HepG2 (cell line): ENCODE results near the gene S1PR5. TPM values are rescaled to one million over a fixed set of nuclear protein-coding genes. Genes with fewer than 3 reads are reported as not detected.

Source experiments
- ATF4 ChIP-seq, 2 experiments: fragments of 450-650 bp in 1 of 2; sonication (generic) in 1 of 2; formaldehyde crosslinking; IDR thresholded peaks; 2 replicates each; pipeline versions ENCODE4 v1.5.0 to v1.8.0; 2020 to 2022; ENCODE audit warnings: mild to moderate bottlenecking in 1 of 2, missing genetic modification reagents in 1 of 2
- BCL3 ChIP-seq: sonication (generic); formaldehyde crosslinking; IDR thresholded peaks from 2 replicates; pipeline ENCODE4 v1.5.1; 2020; ENCODE audit warnings: mild to moderate bottlenecking, missing genetic modification reagents, moderate library complexity
- CAMTA2 ChIP-seq: sonication (generic); formaldehyde crosslinking; IDR thresholded peaks from 2 replicates; pipeline ENCODE4 v1.4.0; 2020; ENCODE audit warnings: mild to moderate bottlenecking, missing genetic modification reagents, borderline replicate concordance
- CEBPB ChIP-seq: IDR thresholded peaks from 2 replicates; pipeline ENCODE4 v1.6.1; 2011; ENCODE audit warnings: low read depth, low read length, improper control_type of control experiment, borderline replicate concordance
- FOXK2 ChIP-seq: fragments of 450-650 bp; IDR thresholded peaks from 2 replicates; pipeline ENCODE4 v1.6.1; 2016
- HBP1 ChIP-seq: IDR thresholded peaks from 2 replicates; pipeline ENCODE4 v1.6.1; 2016; ENCODE audit warnings: low read depth, control low read depth
- KDM5B ChIP-seq: sonication (generic); formaldehyde crosslinking; IDR thresholded peaks from 2 replicates; pipeline ENCODE4 v1.4.0; 2020; ENCODE audit warnings: missing genetic modification reagents, mild to moderate bottlenecking, borderline replicate concordance
- KDM6A ChIP-seq: IDR thresholded peaks from 2 replicates; pipeline ENCODE4 v1.6.1; 2016; ENCODE audit warnings: low read depth
- MAFG ChIP-seq: sonication (generic); formaldehyde crosslinking; IDR thresholded peaks from 2 replicates; pipeline ENCODE4 v1.5.1; 2020; ENCODE audit warnings: mild to moderate bottlenecking, missing genetic modification reagents
- MEIS1 ChIP-seq: sonication (generic); formaldehyde crosslinking; IDR thresholded peaks from 2 replicates; pipeline ENCODE4 v1.9.0; 2021; ENCODE audit warnings: mild to moderate bottlenecking, missing genetic modification reagents, moderate library complexity, borderline replicate concordance
- ONECUT2 ChIP-seq: sonication (generic); formaldehyde crosslinking; IDR thresholded peaks from 2 replicates; pipeline ENCODE4 v1.4.0; 2020; ENCODE audit warnings: missing genetic modification reagents
- RFXANK ChIP-seq: IDR thresholded peaks from 2 replicates; pipeline ENCODE4 v1.6.1; 2016
- SIX1 ChIP-seq: sonication (generic); formaldehyde crosslinking; IDR thresholded peaks from 2 replicates; pipeline ENCODE4 v1.4.0; 2020; ENCODE audit warnings: missing genetic modification reagents, borderline replicate concordance
- SSRP1 ChIP-seq: IDR thresholded peaks from 2 replicates; pipeline ENCODE4 v1.6.1; 2016; ENCODE audit warnings: control low read depth
- SYNCRIP ChIP-seq: fragments of 200-400 bp; formaldehyde crosslinking; IDR thresholded peaks from 2 replicates; pipeline ENCODE4 v1.6.1; 2018; ENCODE audit warnings: mild to moderate bottlenecking, low read depth, low read length; ENCODE audit not compliant: insufficient read depth
- TOE1 ChIP-seq: sonication (generic); formaldehyde crosslinking; IDR thresholded peaks from 2 replicates; pipeline ENCODE4 v1.4.0; 2020; ENCODE audit warnings: mild to moderate bottlenecking, missing genetic modification reagents
- TP53 ChIP-seq: sonication (generic); formaldehyde crosslinking; conservative IDR thresholded peaks from 2 replicates; pipeline ENCODE4 v1.4.0; 2020; ENCODE audit warnings: missing genetic modification reagents
- YEATS2 ChIP-seq: sonication (generic); formaldehyde crosslinking; IDR thresholded peaks from 2 replicates; pipeline ENCODE4 v1.4.0; 2020; ENCODE audit warnings: missing genetic modification reagents, borderline replicate concordance
- ZNF10 ChIP-seq: sonication (generic); formaldehyde crosslinking; IDR thresholded peaks from 2 replicates; pipeline ENCODE4 v1.4.0; 2020; ENCODE audit warnings: mild to moderate bottlenecking, low read depth, missing genetic modification reagents, borderline replicate concordance
- ZNF143 ChIP-seq: sonication (generic); formaldehyde crosslinking; IDR thresholded peaks from 2 replicates; pipeline ENCODE4 v1.4.0; 2020; ENCODE audit warnings: missing genetic modification reagents
- ZNF350 ChIP-seq: sonication (generic); formaldehyde crosslinking; IDR thresholded peaks from 2 replicates; pipeline ENCODE4 v1.4.0; 2020; ENCODE audit warnings: mild to moderate bottlenecking, low read depth, missing genetic modification reagents, borderline replicate concordance
- ZNF691 ChIP-seq: sonication (generic); formaldehyde crosslinking; IDR thresholded peaks from 2 replicates; pipeline ENCODE4 v1.4.0; 2020; ENCODE audit warnings: missing genetic modification reagents, low read depth, mild to moderate bottlenecking, borderline replicate concordance
- ZNF713 ChIP-seq: sonication (generic); formaldehyde crosslinking; IDR thresholded peaks from 2 replicates; pipeline ENCODE4 v1.4.0; 2020; ENCODE audit warnings: mild to moderate bottlenecking, missing genetic modification reagents
- ZNF781 ChIP-seq: sonication (generic); formaldehyde crosslinking; IDR thresholded peaks from 2 replicates; pipeline ENCODE4 v1.5.1; 2020; ENCODE audit warnings: borderline replicate concordance, mild to moderate bottlenecking, missing genetic modification reagents; ENCODE audit errors: not compliant biosample characterization
- ZNF790 ChIP-seq: sonication (generic); formaldehyde crosslinking; IDR thresholded peaks from 2 replicates; pipeline ENCODE4 v1.8.0; 2022; ENCODE audit warnings: missing genetic modification reagents, mild to moderate bottlenecking, borderline replicate concordance
- polyA plus RNA-seq, 8 experiments: library from polyadenylated mRNA; depleted of rRNA in 3 of 8; stranded (reverse) in 7 of 8; unstranded in 1 of 8; fragments of >200 nt; fragmentation: Illumina TruSeq in 4 of 8; extraction: Trizol in 4 of 8; gene quantifications; 2 replicates each; pipeline versions ENCODE4 v1.2.1 to v1.2.3, GENCODE V29; 2011 to 2016; ENCODE audit warnings: low read depth in 4 of 8, missing spikeins in 1 of 8, mixed read lengths in 1 of 8; ENCODE audit not compliant: insufficient read depth in 1 of 8
- total RNA-seq, 5 experiments: library from RNA; depleted of rRNA; stranded (reverse); fragments of >200 nt; fragmentation: Illumina TruSeq; extraction: Trizol; gene quantifications; 2 replicates each; pipeline ENCODE4 v1.2.3, GENCODE V29; 2016; ENCODE audit warnings: low read depth in 1 of 5

The S1PR5 gene
- total and polyA plus RNA-seq, 2 of the 13 experiments (the other 11 are each of a cell fraction or from before 2014, with no cell fraction given), result 0.04 TPM; not detected in 1

- TF ChIP-seq HBP1 (no peak), ZNF713 (0 out of 2 replicates have a peak, but pooled peaks have one; percentile 14), ZNF10 (CRISPR knock-in tag) (no peak), SYNCRIP (no peak), ONECUT2 (CRISPR knock-in tag) (0 out of 2 replicates have a peak, but pooled peaks have one; percentile 22), SSRP1 (CRISPR knock-in tag) (no peak), BCL3 (CRISPR knock-in tag) (no peak; the same call in 1 of the 2 replicates), TOE1 (no peak), MAFG (CRISPR knock-in tag) (0 out of 2 replicates have a peak, but pooled peaks have one; percentile 43), ZNF790 (peak; percentile 81), FOXK2 (no peak), ZNF691 (CRISPR knock-in tag) (peak; percentile 19), ZNF350 (CRISPR knock-in tag) (no peak; the same call in 1 of the 2 replicates), ATF4 (CRISPR knock-in tag; IDR thresholded peaks at IDR 0.05) (no peak), TP53 (CRISPR knock-in tag) (0 out of 2 replicates have a peak, but pooled peaks have one; percentile 45), CAMTA2 (CRISPR knock-in tag) (no peak), SIX1 (CRISPR knock-in tag) (peak; percentile 15; the same call in 1 of the 2 replicates), KDM6A (no peak), RFXANK (CRISPR knock-in tag) (no peak), ZNF781 (no peak), CEBPB (peak; percentile 75), MEIS1 (CRISPR knock-in tag) (0 out of 2 replicates have a peak, but pooled peaks have one; percentile 17), ZNF143 (CRISPR knock-in tag) (0 out of 2 replicates have a peak, but pooled peaks have one; percentile 24), KDM5B (CRISPR knock-in tag) (no peak; the same call in none of the 2 replicates), YEATS2 (CRISPR knock-in tag) (no peak; the same call in 1 of the 2 replicates)
Measured at GRCh38 chr19:10503002-10503789, 14.1 kb downstream of the S1PR5 start, which contains the start of gene KEAP1 (continued).
